HG03460 (cell line): ENCODE measurements around the gene WWP2.
"Not testable (repeated sequence)": the region's sequence is repeated elsewhere in the genome, so short reads cannot be mapped to it uniquely, and the experiment has no call there.

ENCODE experiments used
- ATAC-seq: cut with Tn5 transposase; IDR thresholded peaks from one replicate; pipeline ENCODE4 v1.9.1; 2021; ENCODE audit not compliant: unreplicated experiment

WWP2 gene

DNA sequence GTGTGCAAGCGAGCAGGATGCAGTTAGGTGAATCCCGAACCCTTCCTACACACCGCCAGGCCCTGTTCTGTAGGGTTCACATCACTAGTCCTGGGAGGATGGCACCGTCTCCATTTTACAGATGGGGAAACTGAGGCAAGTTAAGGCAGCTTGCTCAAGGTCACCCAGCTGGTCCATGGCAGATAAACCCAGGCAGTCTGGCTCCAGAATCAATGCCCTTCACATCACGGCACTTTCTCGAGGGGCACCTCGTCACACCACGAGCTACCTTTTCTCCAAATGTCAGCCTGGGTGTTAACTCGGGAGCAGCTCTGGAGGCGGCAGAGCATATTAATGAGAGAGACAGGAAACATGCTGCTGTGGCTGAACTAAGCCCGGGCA is 16.9 kb upstream of the WWP2 start:
- ATAC-seq = no peak

DNA sequence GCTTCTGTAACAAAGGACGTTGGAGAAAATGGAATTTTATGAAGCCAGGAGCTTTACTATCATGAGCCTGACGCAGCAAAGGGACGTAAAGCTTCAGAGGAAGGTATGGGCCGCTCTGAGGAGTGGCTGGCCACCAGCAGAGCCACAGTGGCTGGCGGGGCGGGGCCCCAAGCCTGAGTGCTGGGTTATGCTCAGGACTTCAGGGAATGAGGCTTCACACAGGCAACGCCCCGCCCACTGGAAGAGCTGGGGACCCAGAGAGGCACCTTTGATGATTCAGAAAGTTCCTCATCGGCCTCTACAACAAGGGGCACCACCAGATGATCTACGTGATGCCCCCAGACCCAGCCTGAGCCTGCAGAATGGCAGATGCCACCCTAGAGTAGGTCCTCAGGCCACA is 16.2 kb upstream of the WWP2 start:
- no peak for ATAC-seq

DNA sequence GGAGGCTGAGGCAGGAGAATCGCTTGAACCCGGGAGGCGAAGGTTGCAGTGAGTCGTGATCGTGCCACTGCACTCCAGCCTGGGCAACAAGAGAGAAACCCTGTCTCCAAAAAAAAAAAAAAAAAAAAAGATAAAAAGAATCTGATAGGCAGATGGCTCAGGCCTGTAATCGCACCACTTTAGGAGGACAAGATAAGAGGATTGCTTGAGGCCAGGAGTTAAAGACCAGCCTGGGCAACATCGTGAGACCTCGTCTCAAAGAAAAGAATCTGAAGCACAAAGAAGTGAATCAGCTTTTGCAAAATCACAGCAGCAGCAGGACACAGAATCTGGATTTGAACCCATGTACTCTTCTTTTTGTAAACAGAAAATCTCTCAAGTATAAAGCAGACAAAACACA is 15.0 kb upstream of the WWP2 start:
- no peak for ATAC-seq

DNA sequence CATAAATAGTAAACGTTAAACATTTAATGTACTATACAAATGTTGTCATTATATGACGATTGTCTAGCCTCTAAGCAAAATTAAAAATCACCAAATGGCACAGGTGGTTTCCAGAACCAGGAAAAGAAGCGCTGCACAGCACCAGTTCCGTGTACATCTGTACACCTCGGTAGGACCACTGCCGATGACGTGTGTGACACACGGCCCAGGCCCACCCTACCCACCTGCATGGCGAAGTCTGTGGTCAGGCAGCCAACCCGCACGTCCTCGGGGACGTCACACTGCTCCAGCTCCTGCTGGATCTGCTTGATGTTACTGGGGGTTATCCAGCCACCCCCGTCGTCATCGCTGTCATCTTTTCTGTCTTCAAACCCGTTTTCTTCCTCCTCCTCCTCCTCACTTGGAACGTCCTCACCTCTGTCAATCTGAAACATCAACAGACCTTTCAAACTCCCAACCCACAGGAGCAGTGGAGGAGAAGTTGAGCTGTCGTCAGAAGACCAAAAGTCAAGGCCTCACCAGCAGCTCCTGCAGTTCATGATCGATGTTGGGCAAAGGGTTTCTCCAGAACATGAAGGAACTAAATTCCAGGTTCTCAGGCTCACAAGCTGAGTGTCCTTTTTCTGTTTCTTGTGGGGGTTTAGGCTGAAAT is 13.3 kb upstream of the WWP2 start:
- ATAC-seq = no peak

DNA sequence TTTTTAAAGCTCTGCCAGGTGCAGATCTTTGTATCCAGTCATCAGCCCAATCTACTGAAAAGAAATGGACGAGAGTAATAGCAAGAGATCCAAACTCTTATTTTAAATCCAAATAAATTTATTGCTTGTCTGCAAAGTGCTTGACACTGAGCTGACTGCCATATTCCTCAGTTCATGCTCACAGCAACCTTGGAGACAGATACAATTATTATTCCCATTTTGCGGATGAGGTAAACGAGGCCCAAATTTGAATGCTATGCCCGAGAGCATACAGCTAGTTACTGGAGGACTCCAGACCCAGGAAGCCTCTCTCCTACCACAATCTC is 8.0 kb upstream of the WWP2 start:
- no peak for ATAC-seq

DNA sequence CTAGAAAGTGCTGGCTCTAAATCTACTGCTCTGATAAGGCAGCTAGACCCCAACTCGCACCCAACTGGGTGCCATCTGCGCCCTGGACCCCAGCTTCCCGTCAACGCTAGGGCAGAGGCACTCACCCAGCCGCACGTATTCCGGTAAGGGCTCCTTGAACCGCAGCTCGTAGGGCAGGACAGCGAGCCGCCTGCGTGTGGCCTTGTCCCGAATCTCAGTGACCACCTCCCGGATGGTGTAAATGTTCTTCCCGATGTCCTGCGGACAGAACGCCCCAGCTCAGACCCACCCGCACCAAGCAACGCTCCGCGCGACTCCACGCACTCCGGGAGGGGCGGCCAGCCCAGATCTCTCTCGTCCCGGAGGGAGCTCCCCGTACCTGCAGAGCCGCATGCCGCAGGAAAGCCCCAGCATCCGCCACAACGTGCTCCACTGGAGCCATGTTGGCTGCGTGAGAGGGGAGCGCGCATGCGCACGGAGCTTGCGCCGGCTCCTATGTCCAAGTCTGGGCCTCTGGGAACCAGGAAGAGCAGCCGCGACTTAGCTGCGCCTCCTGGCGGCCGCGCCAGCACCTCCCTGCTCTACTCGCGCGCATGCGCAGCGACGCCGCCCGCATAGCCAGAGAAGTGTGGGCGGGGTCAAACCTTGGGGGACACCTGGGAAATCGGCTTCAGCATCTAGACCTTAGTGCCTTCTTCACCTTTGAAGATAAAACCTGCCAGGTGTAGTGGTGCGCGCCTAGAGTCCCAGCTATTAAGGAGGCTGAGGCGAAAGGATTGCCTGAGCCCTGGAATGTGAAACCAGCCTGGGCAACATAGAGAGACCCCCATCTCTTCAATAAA is 7.4 kb upstream of the WWP2 start, which contains the start of gene NOB1:
Gene NOB1 (minus strand): TSS at position 458 of the 842 bp plus-strand sequence. CDS start 16 bp downstream, at position 442.
- ATAC-seq = peak; percentile 86

DNA sequence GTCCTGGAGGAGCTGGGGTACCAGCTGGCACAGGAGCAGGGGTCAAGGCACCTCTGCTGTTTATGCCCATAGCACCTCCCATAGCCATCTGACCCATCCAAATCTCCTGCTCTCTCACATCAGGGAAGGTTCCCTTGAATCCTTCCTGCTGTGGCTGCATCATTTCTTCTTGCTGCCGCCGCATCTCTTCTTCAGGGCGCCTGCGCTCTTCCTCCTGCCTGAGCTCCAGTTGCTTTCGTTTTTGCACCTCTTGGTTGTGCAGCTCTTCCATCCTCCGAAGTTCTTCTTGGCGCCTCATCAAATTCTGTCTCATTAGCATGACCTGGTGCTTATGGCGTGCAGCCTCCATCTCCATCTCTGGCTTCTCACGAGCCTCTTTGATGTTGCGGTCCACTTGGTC is 5.4 kb upstream of the WWP2 start:
- ATAC-seq = no peak

DNA sequence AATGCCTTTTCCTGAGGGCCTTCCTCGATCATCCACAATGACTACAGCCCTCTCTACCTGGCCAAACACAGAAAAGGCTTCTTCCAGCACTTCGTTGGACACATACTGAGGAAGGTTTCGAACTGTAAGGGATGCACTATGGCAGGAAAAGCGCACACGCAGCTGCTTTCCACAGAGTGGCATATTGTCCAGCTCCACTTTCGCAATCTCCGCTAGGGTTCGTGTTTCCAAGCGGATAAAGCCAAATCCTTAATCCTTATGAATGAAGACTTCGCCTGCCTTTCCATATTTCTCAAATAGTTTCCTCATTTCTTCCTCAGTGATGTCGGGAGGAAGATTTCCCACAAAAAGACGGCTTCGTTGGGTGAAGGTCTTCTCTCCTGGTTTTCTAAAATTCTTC is 4.8 kb upstream of the WWP2 start:
- ATAC-seq = not testable (repeated sequence)

DNA sequence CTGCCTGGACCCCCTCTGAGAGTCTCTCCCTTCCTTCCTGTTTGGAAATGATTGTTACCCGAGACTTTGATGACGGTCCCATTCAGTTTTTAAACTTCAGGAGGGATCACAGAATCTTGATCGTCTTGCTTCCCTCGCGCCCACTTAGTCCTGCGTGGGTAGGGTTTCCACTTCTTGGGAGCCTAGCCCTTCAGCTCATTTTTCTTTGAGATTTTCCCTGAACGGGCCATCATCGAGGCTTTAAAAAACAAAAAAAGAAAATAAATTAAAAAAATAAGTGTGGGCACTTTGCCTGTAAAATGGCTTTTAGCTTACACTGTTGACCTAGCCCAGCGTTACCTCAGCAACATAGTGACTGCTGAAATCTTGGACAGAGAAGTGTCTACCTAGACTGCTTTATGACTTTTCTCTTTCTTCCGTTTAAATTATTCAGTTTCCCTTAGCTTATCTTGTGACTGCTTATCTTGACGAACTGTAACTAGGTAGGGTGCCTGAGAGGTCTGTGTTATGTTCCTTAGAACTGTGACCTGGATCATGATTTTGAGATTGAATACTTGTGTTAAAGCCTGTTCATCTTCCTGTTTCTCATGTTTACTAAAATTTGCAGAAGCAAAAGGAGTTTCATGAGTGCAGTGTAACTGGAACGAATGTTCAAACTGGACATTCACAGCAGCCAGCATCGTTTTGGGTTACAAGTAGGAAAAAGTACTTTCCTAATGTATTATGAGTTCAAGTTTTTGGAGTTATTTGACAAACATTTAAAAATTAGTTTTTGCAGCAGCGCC is 874 bp downstream of the WWP2 start:
- no peak for ATAC-seq

DNA sequence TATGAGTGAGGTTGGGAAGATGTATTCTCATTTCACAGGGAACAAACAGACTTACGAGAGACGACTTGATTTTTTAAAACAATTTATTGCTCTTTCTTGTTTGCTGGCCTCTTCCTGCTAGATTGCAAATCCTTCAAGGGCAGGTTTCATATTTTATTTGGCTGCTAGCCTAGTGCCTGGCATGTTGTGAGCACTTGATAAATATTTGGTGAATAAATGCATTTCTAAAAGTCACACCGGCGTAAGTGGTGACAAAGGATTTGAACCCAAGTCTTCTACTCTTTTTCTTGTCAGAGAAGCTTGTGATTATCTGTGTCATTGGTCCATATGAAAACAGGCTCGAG is 1.4 kb downstream of the WWP2 start:
- ATAC-seq = no peak

DNA sequence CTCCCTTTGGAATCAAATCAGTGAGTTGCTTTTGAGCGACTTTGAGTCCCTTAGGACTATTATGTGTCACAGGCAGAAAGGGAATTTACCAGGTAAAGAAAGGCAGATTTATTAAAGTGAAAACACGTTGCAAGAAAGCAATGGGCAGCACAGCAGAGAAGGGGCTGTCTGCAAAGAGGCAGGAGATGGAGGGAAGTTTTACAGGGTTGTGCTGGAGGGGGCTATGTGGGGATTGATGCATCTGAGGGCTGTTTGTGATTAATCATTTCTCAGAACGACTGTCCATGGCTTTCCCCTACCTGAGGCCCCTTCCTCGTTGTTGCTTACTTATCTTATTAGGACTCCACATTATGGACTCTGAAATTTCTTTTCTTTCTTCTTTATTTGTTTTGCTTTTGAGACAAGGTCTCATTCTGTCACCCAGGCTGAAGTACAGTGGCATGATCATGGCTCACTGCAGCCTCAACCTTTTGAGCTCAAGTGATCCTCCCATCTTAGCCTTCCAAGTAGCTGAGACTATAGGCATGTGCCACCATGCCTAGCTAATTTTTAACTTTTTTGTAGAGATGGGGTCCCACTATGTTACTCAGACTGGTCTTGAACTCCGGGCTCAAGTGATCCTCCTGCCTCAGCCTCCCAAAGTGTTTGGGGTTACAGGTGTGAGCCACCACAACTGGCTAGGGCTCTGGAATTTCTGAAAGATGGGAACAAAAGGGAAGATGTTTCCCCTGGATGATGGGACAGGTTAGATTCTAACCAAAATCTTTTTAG is 5.5 kb downstream of the WWP2 start:
- ATAC-seq = no peak

DNA sequence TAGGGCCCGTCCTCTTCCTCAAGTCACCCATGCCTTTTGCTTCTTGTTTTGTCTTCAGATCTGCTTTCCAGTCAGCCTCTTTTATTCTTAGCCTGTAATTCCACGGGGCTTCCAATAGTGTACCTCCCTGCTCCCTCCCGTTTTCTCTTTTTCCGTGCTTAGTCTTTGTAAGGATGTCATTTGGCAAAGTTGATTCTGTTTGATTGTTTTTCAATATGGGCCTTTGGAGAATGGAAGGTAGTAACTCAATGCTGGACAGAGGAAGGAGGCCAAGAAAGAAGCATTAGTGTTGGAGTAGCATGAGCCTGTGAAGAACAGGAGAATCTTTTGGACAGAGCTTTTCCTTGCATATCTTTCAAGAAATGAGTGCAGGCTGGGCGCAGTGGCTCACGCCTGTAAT is 6.5 kb downstream of the WWP2 start:
- no peak for ATAC-seq

DNA sequence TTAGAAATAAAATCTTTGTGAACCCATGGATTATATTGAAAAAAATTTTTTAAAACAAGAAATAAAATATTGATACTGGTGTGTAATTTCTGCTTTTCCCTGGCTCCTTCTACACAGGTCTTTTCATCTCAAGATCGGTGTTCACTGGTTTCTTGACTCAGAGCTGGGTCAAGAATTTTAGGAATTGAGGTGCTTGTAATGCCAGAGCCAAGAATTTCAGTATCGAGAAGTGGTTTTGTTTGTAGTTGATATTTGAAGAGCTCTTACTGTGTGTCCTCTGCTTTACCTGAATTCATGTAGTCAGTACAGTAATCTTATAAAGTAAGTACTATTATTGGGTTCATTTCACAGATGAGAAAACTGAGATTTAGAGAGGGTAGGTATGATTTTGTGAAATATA is 7.3 kb downstream of the WWP2 start:
- no peak for ATAC-seq

DNA sequence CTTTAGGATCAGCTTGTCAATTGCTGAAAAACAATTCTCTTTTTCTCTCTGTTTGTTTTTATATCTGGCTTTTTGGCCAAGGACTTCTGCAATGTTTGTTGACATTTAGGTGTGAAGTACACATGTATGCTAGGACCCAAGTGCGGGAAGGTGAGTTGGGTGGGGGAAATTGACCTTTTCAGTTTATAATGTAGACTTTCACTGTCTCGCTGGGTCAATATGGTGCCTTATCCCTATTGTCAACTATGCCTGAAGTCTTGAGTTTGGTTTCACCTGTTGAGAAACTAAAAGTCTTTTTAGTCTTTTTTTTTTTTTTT is 9.5 kb downstream of the WWP2 start:
- no peak for ATAC-seq

DNA sequence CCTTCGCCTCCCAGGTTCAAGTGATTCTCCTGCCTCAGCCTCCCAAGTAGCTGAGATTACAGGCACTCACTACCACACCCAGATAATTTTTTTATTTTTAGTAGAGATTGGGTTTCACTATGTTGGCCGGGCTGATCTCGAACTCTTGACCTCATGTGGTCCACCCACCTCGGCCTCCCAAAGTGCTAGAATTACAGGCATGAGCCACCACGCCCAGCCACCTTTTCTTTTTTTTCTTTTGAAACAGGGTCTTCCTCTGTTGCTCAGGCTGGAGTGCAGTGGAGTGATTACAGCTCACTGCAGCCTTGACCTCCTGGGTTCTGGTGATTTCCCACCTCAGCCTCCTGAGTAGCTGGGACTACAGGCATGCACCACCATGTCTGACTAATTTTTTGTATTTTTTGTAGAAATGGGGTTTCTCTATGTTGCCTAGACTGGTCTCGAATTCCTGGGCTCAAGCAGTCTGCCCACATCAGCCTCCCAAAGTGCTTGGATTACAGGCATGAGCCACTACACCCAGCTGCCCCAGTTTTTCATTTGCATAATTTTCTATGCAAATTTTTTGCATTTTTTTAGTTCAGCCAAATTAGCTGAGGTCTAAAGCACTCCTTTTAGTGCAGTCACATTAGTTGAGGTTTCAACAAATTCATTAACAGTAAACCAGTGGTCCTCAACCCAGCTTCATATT is 11.3 kb downstream of the WWP2 start:
- ATAC-seq = peak; percentile 70

DNA sequence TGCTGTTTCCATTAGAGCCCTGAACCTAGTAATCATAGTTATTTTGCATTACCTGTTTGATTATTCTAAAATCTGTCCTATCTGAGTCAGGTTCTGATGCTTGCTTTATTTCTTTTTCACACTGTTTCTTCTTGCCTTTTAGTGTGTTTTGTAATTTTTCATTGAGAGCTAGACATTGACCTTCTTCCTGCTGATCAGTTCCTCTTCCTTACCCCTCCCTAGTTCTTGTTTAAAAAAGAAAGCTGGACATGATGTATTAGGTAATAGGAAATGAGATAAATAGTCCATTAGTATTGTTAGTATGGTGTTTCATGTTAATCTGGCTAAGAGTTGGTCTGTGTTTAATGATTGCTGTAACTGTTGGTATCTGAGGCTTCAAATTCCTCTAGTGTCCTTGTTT is 13.4 kb downstream of the WWP2 start:
- ATAC-seq = no peak

DNA sequence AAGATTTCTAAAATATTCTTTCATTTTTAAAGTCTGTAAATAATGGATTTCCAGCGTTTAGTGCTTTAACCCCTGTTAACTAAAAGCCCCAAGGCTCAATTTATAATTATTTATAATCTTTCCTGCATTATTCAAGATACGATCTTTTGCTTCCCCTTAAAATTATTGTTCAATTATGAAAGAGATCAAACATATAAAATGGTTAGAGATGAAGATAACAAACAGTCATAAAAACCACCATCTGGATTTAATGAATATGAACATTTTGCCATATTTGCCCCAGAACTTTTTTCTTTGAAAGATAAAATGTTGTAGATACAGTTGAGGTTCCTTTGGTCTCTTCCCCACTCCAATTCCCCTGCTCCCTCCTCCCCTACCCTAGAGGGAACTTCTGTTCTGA is 17.6 kb downstream of the WWP2 start:
- ATAC-seq = no peak

DNA sequence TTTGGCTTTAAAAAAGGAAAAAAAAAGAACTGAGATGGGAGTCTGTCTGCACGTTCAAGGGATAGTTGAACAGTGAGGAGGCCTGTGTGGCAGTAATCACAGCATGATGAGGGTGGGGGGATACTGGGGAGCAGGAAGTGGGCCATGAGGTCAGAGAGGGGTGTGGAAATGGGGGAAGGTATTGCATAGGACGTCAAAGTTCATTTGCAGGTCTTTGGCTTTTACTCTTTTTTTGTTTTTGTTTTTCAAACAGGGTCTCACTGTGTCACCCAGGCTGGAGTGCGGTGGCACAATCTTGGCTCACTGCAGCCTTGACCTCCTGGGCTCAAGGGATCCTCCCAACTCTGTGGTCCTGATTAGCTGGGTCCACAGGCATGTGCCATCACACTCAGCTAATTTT is 19.0 kb downstream of the WWP2 start:
- ATAC-seq = no peak

DNA sequence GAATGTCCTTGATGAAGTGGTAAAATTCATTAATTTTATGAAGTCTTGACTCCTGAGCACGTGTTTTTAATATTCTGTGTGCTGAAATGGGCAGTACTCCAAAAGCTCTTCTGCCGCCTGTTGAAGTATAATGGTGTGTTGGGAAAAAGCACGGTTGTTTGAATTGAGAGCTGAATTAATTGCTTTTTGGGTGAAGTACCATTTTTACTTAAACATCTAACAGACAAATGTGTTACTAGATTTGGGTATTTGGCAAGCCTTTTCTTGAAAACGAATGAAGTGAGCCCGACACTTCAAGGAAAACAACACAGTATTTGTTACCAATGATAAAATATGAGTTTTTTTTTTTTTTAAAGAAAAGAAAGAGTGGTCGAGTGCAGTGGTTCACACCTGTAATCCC is 22.5 kb downstream of the WWP2 start:
- no peak for ATAC-seq

DNA sequence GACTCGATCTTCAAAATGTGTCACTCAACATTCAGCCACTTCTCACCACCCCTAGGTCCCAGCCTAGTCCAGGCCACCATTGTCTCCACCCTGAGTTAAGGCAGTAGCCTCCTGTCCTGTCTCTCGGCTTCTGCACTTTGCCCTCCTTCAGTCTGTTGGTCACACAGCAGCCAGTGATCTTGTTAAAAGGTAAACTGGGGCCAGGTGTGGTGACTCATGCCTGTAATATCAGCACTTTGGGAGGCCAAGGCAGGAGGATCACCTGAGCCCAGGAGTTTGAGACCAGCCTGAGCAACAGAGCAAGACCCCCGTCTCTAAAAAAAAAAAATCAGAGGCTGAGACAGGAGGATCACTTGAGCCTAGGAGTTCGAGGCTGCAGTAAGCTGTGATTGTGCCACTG is 25.8 kb downstream of the WWP2 start:
- ATAC-seq = no peak

DNA sequence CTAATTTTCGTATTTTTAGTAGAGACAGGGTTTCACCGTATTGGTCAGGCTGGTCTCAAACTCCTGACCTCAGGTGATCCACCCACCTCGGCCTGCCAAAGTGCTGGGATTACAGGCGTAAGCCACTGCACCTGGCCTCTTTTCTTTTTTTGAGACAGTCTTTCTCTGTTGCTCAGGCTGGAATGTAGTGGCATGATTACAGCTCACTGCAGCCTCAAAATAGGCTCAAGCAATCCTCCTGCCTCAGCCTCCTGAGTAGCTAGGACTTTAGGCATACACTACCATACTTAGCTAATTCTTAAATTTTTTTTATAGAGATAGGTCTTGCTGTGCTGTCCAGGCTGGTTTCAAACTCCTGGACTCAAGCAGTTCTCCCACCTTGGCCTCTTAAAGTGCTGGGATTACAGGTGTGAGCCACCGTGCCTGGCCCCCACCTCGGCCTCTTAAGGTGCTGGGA is 29.3 kb downstream of the WWP2 start:
- not testable (repeated sequence) for ATAC-seq
